DOHH2 (cell line): ENCODE measurements around the gene RAB6D.
"Not testable (repeated sequence)": the region's sequence is repeated elsewhere in the genome, so short reads cannot be mapped to it uniquely, and the experiment has no call there.

Experiments
- CTCF ChIP-seq: fragments of 200-600 bp; sonication (generic); IDR thresholded peaks from one replicate; pipeline ENCODE4 v1.5.1; 2014; ENCODE audit warnings: antibody characterized with exemption, mild to moderate bottlenecking, low read depth, low read length; ENCODE audit not compliant: poor library complexity, severe bottlenecking
- EZH2phosphoT487 ChIP-seq: fragments of 200-600 bp; sonication (generic); IDR thresholded peaks from 2 replicates; pipeline ENCODE4 v1.6.1; 2017; ENCODE audit warnings: borderline replicate concordance, mild to moderate bottlenecking, antibody characterized with exemption, low read length, moderate library complexity, mixed read lengths

DNA sequence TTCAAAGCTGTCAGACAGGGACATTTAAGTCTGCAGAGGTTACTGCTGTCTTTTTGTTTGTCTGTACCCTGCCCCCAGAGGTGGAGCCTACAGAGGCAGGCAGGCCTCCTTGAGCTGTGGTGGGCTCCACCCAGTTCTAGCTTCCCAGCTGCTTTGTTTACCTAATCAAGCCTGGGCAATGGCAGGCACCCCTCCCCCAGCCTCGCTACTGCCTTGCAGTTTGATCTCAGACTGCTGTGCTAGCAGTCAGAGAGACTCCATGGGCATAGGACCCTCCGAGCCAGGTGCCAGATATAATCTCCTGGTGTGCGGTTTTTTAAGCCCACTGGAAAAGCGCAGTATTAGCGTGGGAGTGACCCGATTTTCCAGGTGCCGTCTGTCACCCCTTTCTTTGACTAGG lies 16.9 kb downstream of the RAB6D start:
- TF ChIP-seq CTCF, EZH2phosphoT487: not testable (repeated sequence)
